K562 (cell line): ENCODE data around the gene FRMD4A. TPM values are rescaled to one million over a fixed set of nuclear protein-coding genes. Genes with fewer than 3 reads are reported as not detected.

Experiments
- ATAC-seq: fragments of 200-7000 bp; cut with Tn5 transposase; 3 replicates; pipeline ENCODE4 v1.9.1; 2020; ENCODE audit warnings: moderate library complexity
- BruUV-seq: library from RNA; stranded (reverse); fragments of 400-500 nt; replicated peaks from 2 replicates; lab custom pipeline; 2021; lab: Mats Ljungman, UMichigan
- CTCF ChIA-PET: fragments of 300-600 bp; formaldehyde crosslinking; extraction: SDS; loops from one replicate; lab custom pipeline; 2021; ENCODE audit warnings: low intra/inter-chr PET ratio; lab: Yijun Ruan, JAX
- POLR2A ChIA-PET: fragments of 300-600, 350-650 bp; sonication (Branson Sonifier 250); formaldehyde crosslinking; extraction: SDS; loops from one replicate; lab custom pipeline; 2021; ENCODE audit warnings: antibody characterized with exemption, inconsistent platforms; lab: Yijun Ruan, JAX
- DNase-seq, 4 experiments: peaks; one replicate each; pipeline versions ENCODE4 v3.0.0 to v3.0.0-alpha.2; 2011 to 2018; ENCODE audit warnings: low spot score in 3 of 4, mixed read lengths in 3 of 4; ENCODE audit errors: extremely low read depth in 1 of 4
- FAIRE-seq: peaks from 2 replicates; lab custom pipeline; 2011; peaks lifted over from hg19 to GRCh38; lab: Jason Lieb, UNC
- H2AFZ ChIP-seq: 2 replicates; pipeline ENCODE4 v1.6.0; 2011; ENCODE audit warnings: low read depth, low read length, control low read depth, inconsistent platforms
- H3K27ac ChIP-seq: fragments of 200-600 bp; 3 replicates; pipeline ENCODE4 v1.8.0; 2011; ENCODE audit warnings: low read depth, mild to moderate bottlenecking, control low read depth, inconsistent platforms, low read length, moderate library complexity, mixed read lengths; ENCODE audit errors: extremely low read depth
- H3K27me3 ChIP-seq, 2 experiments: fragments of 300-600 bp in 1 of 2; 2 replicates in 1 of 2; 3 replicates in 1 of 2; pipeline versions ENCODE4 v1.6.0 to v1.8.0; 2011; ENCODE audit warnings: inconsistent platforms in 2 of 2, low read length in 2 of 2, mild to moderate bottlenecking in 1 of 2, mixed read lengths in 1 of 2, moderate library complexity in 1 of 2; ENCODE audit not compliant: control insufficient read depth in 2 of 2, insufficient read depth in 2 of 2
- H3K36me3 ChIP-seq: fragments of 300-600 bp; 3 replicates; pipeline ENCODE4 v1.8.0; 2011; ENCODE audit warnings: mild to moderate bottlenecking, low read length, inconsistent platforms; ENCODE audit not compliant: control insufficient read depth, insufficient read depth
- H3K4me1 ChIP-seq, 2 experiments: fragments of 200-600 bp in 1 of 2; replicated peaks in 1 of 2; 2 replicates in 1 of 2; 3 replicates in 1 of 2; pipeline versions ENCODE4 v1.5.1 to v1.8.0; 2011; ENCODE audit warnings: inconsistent platforms in 2 of 2, low read length in 2 of 2, mild to moderate bottlenecking in 1 of 2, mixed read lengths in 1 of 2, moderate library complexity in 1 of 2; ENCODE audit not compliant: control insufficient read depth in 2 of 2, insufficient read depth in 2 of 2
- H3K4me2 ChIP-seq: 2 replicates; pipeline ENCODE4 v1.6.1; 2011; ENCODE audit warnings: low read length, control low read depth, inconsistent platforms, mixed read lengths; ENCODE audit not compliant: insufficient read depth
- H3K4me3 ChIP-seq: fragments of 200-600 bp; sonication (generic), shearing (Covaris generic); 2 replicates; pipeline ENCODE4 v1.5.1; 2016; ENCODE audit warnings: control low read depth, inconsistent platforms
- H3K79me2 ChIP-seq: fragments of 200-600 bp; 3 replicates; pipeline ENCODE4 v1.8.0; 2011; ENCODE audit warnings: low read length, inconsistent platforms; ENCODE audit not compliant: control insufficient read depth, insufficient read depth
- H3K9ac ChIP-seq, 2 experiments: 2 replicates each; pipeline versions ENCODE4 v1.6.0 to v1.6.1; 2011; ENCODE audit warnings: low read depth in 2 of 2, low read length in 2 of 2, control low read depth in 1 of 2, inconsistent platforms in 1 of 2, mild to moderate bottlenecking in 1 of 2, mixed read lengths in 1 of 2; ENCODE audit not compliant: insufficient read depth in 1 of 2
- H3K9me1 ChIP-seq: one replicate; pipeline ENCODE4 v1.6.0; 2011; ENCODE audit warnings: inconsistent platforms, mild to moderate bottlenecking, low read length, moderate library complexity; ENCODE audit not compliant: control insufficient read depth, insufficient read depth
- H3K9me3 ChIP-seq: replicated peaks from 2 replicates; pipeline ENCODE4 v1.5.1; 2011; ENCODE audit warnings: low read depth, low read length, inconsistent platforms; ENCODE audit not compliant: control insufficient read depth, insufficient read depth
- H4K20me1 ChIP-seq: replicated peaks from 2 replicates; pipeline ENCODE4 v1.6.1; 2011; ENCODE audit warnings: low read length, inconsistent platforms, mixed read lengths; ENCODE audit not compliant: control insufficient read depth, insufficient read depth
- AFF1 ChIP-seq, 2 experiments: fragments of 450-650 bp; IDR thresholded peaks; 2 replicates each; pipeline ENCODE4 v1.6.1; 2018; ENCODE audit warnings: mild to moderate bottlenecking in 2 of 2, low read depth in 1 of 2; ENCODE audit not compliant: partially characterized antibody in 2 of 2
- HMGN3 ChIP-seq: IDR thresholded peaks from 2 replicates; pipeline ENCODE4 v1.6.1; 2011; ENCODE audit warnings: borderline replicate concordance, low read depth, mild to moderate bottlenecking, mixed read lengths, low read length; ENCODE audit not compliant: insufficient read length; ENCODE audit errors: extremely low read depth
- JUND ChIP-seq, 2 experiments: IDR thresholded peaks; 2 replicates in 1 of 2; 3 replicates in 1 of 2; pipeline ENCODE4 v1.6.1; 2011; ENCODE audit warnings: borderline replicate concordance in 2 of 2, low read depth in 2 of 2, low read length in 2 of 2, improper control_type of control experiment in 1 of 2, missing biosample characterization in 1 of 2, missing genetic modification characterization in 1 of 2, missing genetic modification reagents in 1 of 2
- KDM1A ChIP-seq, 2 experiments: fragments of 450-650 bp; IDR thresholded peaks; 2 replicates each; pipeline ENCODE4 v1.6.1; 2016; ENCODE audit warnings: mild to moderate bottlenecking in 2 of 2
- MEF2D ChIP-seq: conservative IDR thresholded peaks from 2 replicates; pipeline ENCODE4 v1.6.1; 2016; ENCODE audit warnings: low read depth, missing genetic modification characterization, missing compliant biosample characterization
- PATZ1 ChIP-seq: fragments of 250-450 bp; sonication (Bioruptor Pico); IDR thresholded peaks from 2 replicates; pipeline ENCODE4 v1.5.0; 2020; ENCODE audit warnings: mild to moderate bottlenecking, borderline replicate concordance
- RBM39 ChIP-seq: fragments of 200-400 bp; formaldehyde crosslinking; optimal IDR thresholded peaks from 2 replicates; pipeline ENCODE3; 2018; ENCODE audit warnings: low read depth, low read length
- RUNX1 ChIP-seq: sonication (generic); IDR thresholded peaks from 2 replicates; pipeline ENCODE4 v1.6.1; 2016; ENCODE audit warnings: antibody characterized with exemption, low read depth
- SRF ChIP-seq, 2 experiments: fragments of 250-450, 450-650 bp in 1 of 2; sonication (Bioruptor Pico) in 1 of 2; sonication (generic) in 1 of 2; formaldehyde crosslinking; IDR thresholded peaks; 2 replicates each; pipeline versions ENCODE4 v1.5.0 to v1.5.1; 2020 to 2022; ENCODE audit warnings: mild to moderate bottlenecking in 1 of 2, missing genetic modification reagents in 1 of 2
- TRIM28 ChIP-seq: fragments of 450-650 bp; IDR thresholded peaks from 2 replicates; pipeline ENCODE4 v1.6.1; 2017
- ZBTB1 ChIP-seq: sonication (generic); formaldehyde crosslinking; IDR thresholded peaks from 2 replicates; pipeline ENCODE4 v1.8.1; 2023; ENCODE audit warnings: missing genetic modification reagents, low read depth, mild to moderate bottlenecking, borderline replicate concordance
- ZEB2 ChIP-seq: fragments of 450-650 bp; IDR thresholded peaks from 2 replicates; pipeline ENCODE4 v1.6.1; 2016
- ZNF184 ChIP-seq: sonication (generic); formaldehyde crosslinking; IDR thresholded peaks from 2 replicates; pipeline ENCODE4 v1.5.0; 2020; ENCODE audit warnings: missing genetic modification reagents
- WGBS: fragments of 100-300 bp; shearing (Covaris generic); methylation state at CpG from one replicate; pipeline ENCODE4 v1.1.6; 2016; ENCODE audit warnings: low coverage, mixed read lengths; ENCODE audit not compliant: insufficient coverage; ENCODE audit errors: missing lambda C conversion rate; 5-methylcytosine and 5-hydroxymethylcytosine counted together
- in situ Hi-C: fragments of 300-500 bp; cut with MboI; formaldehyde crosslinking; loops from 4 replicates; pipeline ENCODE4 v1.15.0; 2018; ENCODE audit warnings: inconsistent platforms, mixed read lengths
- intact Hi-C: fragments of 100-400 bp; cut with micrococcal nuclease; formaldehyde crosslinking; loops from 2 replicates; pipeline ENCODE4 v1.14.2; 2022
- polyA plus RNA-seq, 8 experiments: library from polyadenylated mRNA; depleted of rRNA in 4 of 8; stranded (reverse) in 5 of 8; unstranded in 3 of 8; fragments of >200 nt; fragmentation: Nextera tagmentation in 2 of 8; fragmentation: Illumina TruSeq in 1 of 8; extraction: Ambion mirVana in 2 of 8; extraction: Trizol in 1 of 8; gene quantifications; 2 replicates each; pipeline versions ENCODE4 v1.2.1 to v1.2.3, GENCODE V29; 2011 to 2014; ENCODE audit warnings: inconsistent platforms in 1 of 8, missing spikeins in 1 of 8
- total RNA-seq, 7 experiments: library from RNA; depleted of rRNA in 6 of 7; stranded (reverse); fragments of >200 nt in 6 of 7; fragmentation: Illumina TruSeq in 2 of 7; extraction: Trizol in 2 of 7; gene quantifications; 2 replicates each; pipeline versions ENCODE4 v1.2.1 to v1.2.3, GENCODE V29; 2011 to 2021; ENCODE audit warnings: low replicate concordance in 1 of 7
- TF ChIP-seq, protein P1 (sequence below): fragments of 450-650 bp; IDR thresholded peaks from 2 replicates; pipeline ENCODE4 v1.6.1; 2018; ENCODE audit warnings: mild to moderate bottlenecking, low read depth; ENCODE audit not compliant: partially characterized antibody

FRMD4A gene
- total and polyA plus RNA-seq, 9 of the 15 experiments (the other 6 are each of a cell fraction or from before 2014, with no cell fraction given) = 0.80 to 5.2 (median 3.0) TPM

DNA sequence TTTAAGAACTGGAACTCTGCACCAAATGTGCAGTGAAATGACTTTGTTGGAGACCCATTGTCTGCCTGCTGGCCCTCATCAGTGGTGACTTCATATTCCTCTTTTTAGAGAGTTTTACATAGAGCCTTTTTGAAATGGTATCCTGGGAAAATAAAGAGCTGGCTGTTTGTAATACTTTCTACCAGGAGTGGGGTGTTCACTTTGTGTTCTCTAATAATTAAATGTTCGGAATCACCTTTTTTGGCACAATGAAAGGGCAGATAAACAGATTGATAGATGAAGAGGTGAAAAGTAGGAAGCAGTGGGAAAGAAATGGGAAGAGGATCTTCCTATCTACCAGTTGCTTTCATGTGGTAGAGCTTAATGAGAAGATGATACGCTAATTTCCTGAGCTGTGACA lies 688.4 kb downstream of the FRMD4A start:
- no peak overlapping the region for H3K4me2 ChIP-seq
- DNase-seq = no peak
- no peaks in the 10 kb centered on the region for H3K9me1 ChIP-seq
- ChIA-PET POLR2A (no interaction called here), CTCF (no interaction called here)
- in situ Hi-C loops = no loop called here
- H3K4me3 ChIP-seq = no peak overlapping the region
- H3K79me2 ChIP-seq = no peaks in the 10 kb centered on the region
- H3K9me3 ChIP-seq = peaks cover 3% of the 10 kb centered on the region
- H2AFZ ChIP-seq = no peak overlapping the region
- no peaks in the 10 kb centered on the region for H3K27me3 ChIP-seq
- no peak overlapping the region for H3K27ac ChIP-seq
- FAIRE-seq = no peak
- no peaks in the 10 kb centered on the region for H3K4me1 ChIP-seq
- H4K20me1 ChIP-seq = no peaks in the 10 kb centered on the region
- H3K36me3 ChIP-seq = peaks cover 7% of the 10 kb centered on the region; the same call in 2 of the 3 replicates
- no TSS peak for BruUV-seq
- intact Hi-C loops = no loop called here
- ATAC-seq = no peak
- H3K9ac ChIP-seq = no peak overlapping the region
- 100% methylated on average over 2 of the region's 2 CpGs for WGBS
- no peak for TF ChIP-seq MEF2D
- TF ChIP-seq RUNX1 = no peak
- TF ChIP-seq AFF1 (IDR thresholded peaks at IDR 0.05; ENCODE audit: low read depth in 1 of 2, partially characterized antibody in 2 of 2) = no peak
- no peak for TF ChIP-seq ZEB2
- TF ChIP-seq PATZ1 = no peak
- TF ChIP-seq RBM39 = no peak
- TF ChIP-seq SRF (CRISPR knock-in tag; IDR thresholded peaks at IDR 0.05) = no peak
- TF ChIP-seq ZBTB1 (CRISPR knock-in tag) = no peak
- TF ChIP-seq KDM1A (IDR thresholded peaks at IDR 0.05) = no peak
- TF ChIP-seq TRIM28 = 0 out of 2 replicates have a peak, but pooled peaks have one; percentile 39
- TF ChIP-seq, protein P1, sequence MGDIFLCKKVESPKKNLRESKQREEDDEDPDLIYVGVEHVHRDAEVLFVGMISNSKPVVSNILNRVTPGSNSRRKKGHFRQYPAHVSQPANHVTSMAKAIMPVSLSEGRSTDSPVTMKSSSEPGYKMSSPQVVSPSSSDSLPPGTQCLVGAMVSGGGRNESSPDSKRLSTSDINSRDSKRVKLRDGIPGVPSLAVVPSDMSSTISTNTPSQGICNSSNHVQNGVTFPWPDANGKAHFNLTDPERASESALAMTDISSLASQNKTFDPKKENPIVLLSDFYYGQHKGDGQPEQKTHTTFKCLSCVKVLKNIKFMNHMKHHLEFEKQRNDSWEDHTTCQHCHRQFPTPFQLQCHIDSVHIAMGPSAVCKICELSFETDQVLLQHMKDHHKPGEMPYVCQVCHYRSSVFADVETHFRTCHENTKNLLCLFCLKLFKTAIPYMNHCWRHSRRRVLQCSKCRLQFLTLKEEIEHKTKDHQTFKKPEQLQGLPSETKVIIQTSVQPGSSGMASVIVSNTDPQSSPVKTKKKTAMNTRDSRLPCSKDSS = peak; percentile 16
- no peak for TF ChIP-seq HMGN3
- TF ChIP-seq JUND (IDR thresholded peaks at IDR 0.05; ENCODE audit: borderline replicate concordance, low read depth, low read length) = no peak
- no peak for TF ChIP-seq JUND (tag; IDR thresholded peaks at IDR 0.05; ENCODE audit: borderline replicate concordance, low read depth, low read length)
- no peak for TF ChIP-seq ZNF184
